GM21360 (cell line): Measurements from ENCODE around the gene SMAD2.

Experiments
- ATAC-seq: cut with Tn5 transposase; IDR thresholded peaks from one replicate; pipeline ENCODE4 v1.9.1; 2021; ENCODE audit warnings: mild to moderate bottlenecking, moderate library complexity; ENCODE audit not compliant: unreplicated experiment

Gene SMAD2

DNA sequence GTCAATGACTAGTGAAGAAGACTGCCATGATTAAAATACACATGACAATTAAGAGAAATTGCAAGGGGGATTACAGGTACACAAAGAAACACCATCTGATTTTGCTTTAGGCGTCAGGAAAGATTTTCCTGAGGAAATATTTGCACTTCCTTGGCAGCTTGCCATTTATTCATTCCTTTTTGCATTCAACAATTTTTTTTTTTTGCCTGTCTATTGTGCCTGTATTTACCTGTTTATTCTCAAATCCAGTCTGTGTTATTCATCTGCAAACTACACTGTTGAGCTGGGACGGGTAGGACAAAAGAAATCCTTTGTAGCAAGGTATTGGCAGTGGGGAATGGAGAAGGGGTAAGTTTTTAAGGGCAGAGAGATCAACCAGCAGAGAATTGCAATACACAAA, 31.8 kb downstream of the SMAD2 start:
- ATAC-seq, result no peak

DNA sequence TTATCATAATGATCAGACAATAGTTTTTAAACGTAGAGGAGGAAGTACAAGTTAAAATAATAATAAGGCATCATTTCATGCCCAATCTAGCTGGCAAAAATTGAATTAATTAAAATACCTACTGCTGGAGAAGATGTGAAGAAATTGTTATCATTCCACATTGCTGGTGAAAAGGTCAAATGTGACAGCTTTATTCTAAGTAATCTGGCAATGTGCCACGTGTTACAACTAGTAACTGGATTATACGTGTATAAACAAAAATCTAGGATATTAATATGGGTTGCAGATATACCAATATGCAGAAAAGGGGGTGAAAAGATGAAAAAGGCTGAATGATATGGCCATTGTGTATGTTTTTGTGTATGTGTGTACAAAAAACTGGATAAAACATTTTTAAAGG, 32.4 kb downstream of the SMAD2 start:
- no peak for ATAC-seq

DNA sequence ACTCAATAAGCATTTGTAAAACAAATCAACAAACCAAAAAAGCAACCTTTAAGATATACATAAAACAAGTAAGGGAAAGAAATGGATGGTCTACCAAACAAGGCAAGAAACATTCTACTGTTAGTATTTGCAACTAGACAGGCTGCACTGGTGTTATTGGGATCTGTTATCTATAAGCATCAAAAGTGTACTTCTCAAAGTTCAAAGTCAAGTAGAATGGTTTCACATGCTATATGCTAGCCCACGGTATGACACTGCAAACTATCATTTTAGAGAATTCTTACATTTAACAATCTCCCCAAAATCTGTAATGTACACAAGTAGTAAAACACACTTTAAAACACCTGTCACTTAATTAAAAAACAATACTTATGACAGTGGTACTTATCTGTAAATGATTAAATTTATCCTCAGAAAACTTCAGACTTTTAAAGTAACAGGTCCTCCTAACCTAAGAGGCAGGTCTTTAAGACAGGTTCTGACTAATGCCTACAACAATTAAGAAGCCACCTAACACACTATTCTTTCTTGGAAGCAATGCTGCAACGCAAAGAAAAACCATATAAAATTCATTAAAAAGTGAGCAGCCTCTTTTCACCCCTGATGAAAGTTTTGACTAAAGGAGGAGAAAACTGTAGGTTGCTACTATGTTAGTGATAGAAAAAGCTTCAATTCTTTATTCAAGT, 34.8 kb downstream of the SMAD2 start:
- no peak for ATAC-seq

DNA sequence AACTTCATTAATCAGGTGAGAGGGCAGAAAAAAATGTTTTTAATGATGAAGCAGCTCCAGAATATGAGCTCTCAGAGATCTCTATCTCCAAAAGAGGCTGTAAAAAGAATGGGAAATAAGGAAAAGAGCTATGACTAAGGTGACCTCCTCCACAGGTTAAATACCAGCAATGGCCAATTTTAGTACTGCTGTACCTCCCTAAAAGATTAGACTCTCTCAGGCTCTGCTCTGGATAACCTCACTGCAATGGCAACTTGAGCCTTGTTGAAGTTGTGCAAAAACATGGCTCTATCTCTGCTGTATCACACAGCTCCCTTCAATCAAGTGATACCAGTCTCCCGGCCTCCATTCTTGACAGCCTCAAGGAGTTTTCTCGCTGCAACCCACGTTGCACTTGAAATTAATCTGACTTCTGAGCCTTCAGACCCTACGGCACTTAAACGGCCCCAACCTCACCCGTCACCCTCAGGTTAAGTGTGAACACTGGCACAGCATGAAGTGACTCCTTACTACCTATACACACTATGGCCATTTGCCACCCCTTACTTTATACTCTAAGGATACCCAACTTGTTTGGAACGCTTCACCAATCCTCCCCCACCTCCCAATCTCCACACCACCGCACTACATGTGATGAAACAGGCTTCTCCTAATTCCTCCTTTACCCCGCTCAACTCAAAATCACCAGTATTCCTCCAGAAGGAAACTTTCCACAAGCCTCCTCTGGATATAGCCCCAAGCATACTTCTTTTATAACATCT, 36.3 kb downstream of the SMAD2 start:
- no peak for ATAC-seq

DNA sequence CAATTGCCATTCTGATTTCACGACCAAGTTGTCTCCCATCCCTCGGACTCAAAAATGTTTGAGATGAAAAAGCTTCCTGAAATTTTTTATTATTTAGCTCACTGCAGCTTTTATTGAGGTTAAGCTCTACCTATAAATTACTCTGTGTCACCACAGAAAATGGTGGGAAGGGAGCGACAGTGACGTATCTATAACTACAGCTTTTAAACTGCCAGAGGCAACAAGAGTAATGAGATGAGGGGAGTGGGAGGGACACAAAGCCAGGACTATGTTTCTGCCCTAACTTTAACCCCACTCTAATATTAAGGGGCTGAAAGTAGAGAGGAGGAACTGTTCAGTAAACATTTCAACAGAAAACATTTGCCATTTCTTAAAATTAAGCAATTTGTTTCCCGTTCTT, 37.4 kb downstream of the SMAD2 start:
- ATAC-seq, result no peak

DNA sequence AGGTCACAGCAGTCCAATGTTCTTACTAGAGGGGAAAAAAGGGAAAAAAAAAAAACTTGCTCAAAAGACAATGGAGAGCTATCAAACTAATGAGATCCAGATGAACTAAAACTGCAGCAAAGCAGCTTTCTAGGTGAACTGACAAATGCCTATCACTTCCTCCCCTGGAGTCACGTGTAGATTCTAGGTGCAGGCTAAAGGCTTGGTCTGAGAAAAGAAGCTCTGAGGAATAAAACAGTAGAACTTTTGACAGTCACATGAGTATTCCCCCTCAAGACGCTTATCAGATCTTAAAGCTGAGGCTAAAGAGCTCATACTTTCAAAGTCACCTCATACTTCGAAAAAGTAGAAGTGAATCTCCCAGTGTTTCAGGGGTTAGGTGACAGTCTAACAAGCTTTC, 42.3 kb downstream of the SMAD2 start:
- ATAC-seq, result no peak

DNA sequence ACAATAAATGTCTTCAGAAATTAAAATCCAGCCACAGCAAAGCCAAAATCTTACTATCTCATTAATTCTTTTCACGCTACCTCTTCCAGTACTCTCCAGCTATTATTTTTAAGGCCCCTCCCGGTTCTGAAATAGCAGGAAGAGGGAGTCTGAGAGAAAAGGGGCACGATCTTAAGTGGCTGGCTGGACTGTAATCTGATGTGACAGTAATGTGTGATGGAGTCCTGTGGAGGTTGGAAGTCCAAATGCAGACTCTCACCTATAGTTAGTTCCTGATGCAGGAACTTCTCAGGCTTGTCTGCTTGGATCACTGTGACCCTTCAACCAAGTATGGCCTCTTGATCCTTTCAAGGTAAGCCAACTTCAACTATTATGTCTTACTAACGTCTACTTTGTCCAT, 43.2 kb downstream of the SMAD2 start:
- ATAC-seq, result no peak

DNA sequence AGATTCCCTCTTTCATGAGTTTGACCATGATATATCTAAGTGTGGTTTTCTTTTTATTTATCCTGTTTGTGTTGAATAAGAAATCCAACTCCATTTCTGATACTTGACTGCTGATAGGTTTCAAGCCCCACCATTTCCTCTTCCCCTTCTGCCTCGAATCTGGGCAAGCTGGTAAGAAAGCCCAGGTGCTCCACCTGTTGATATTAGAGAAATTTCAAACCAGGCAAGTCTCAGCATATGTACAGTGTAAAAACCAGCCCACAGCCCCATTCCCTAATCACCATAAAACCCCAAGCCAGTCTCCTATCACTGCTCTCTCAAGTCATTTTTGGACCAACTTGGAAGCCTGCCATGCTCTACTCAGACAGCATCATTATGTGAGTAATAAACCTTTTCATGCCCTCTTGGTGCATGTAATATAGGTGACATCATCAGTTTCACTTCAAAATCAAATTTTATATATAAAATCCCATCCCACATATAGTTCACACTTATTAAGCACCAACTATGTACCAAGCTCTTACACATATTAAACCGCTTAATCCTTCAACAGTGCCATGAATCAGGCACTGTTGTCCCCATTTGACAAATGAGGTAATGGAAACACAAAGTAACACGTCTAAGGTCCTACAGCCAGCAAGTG, 46.6 kb downstream of the SMAD2 start:
- ATAC-seq, result no peak

DNA sequence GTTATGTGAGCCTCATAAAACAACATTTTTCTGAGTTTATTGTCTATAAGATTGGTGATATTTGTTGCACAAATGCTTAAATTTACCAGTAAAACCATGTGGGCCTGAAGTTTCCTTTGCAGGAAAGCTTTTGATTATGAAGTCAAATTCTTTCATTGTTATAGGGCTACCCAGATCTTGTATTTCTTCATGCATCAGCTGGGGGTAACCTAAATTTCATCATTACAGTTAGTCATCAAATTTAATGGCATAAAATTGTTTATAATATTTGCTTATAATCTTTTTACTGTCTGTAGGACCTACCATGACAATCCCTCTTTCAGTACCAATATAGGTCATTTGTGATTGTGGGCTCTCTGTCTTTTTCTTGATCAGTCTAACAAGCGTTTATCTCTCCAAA, 47.8 kb downstream of the SMAD2 start:
- no peak for ATAC-seq

DNA sequence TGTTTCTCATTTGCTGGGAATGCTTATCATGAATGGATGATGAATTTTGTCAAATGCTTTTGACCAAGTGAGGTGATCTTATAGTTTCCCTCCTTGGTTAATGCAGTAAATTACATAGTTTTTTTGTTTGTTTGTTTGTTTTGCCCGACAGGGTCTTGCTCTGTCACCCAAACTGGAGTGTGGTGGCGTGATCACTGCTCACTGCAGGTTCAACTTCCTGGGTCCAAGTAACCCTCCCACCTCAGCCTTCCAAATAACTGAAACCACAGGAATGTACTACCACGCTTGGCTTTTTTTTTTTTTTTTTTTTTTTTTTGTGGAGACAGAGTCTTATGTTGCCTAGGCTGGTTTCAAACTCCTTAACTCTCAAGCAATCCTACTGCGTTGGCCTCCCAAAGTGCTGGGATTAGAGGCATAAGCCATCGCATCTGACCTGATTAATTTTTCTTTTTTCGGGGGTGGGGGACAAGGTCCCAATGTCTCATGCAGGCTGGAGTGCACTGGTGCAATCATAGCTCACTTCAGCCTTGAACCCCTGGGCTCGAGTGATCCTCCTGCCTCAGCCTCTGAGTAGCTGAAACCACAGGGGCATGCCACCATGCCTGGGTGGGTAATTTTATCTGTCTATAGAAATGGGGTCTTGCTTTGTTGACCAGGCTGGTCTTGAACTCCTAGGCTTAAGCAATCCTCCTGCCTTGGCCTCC, 48.6 kb downstream of the SMAD2 start:
- ATAC-seq, result no peak

DNA sequence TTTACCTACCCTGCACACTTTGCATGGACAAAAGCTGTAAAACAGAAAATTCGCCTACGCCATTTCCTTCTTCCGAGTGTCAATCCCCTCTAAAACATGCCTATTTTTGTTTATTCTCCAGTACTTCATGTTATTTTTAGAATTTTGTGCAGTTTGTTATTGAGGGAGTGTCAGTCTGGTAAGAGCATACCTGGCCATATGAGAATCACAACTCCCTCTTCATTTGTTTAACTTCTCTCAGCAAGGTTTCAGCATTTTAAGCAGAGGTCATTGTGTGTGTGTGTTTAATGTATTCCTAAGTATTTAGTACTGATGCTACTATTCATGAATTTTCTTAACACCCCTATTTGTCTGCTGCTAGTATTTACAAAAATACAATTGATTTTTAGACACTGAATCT, 49.4 kb downstream of the SMAD2 start:
- no peak for ATAC-seq

DNA sequence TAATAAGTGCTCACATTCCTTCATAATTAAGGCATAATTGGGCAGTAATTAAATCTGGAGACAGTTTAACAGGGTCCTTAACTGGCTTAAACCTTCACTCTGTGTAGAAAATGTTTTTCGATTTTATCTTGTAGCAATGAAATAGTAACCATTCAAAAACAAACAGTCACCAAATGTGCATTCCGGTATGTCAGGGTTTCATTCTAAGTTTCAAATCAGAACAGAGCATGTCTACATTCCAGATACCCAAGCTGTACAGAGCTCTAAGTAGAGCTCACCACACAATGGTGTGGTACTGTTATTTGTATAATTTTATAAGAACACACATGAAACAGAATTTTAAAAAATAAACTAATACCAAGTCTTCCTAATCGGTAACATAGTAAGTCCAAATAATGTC, 52.6 kb downstream of the SMAD2 start:
- no peak for ATAC-seq

DNA sequence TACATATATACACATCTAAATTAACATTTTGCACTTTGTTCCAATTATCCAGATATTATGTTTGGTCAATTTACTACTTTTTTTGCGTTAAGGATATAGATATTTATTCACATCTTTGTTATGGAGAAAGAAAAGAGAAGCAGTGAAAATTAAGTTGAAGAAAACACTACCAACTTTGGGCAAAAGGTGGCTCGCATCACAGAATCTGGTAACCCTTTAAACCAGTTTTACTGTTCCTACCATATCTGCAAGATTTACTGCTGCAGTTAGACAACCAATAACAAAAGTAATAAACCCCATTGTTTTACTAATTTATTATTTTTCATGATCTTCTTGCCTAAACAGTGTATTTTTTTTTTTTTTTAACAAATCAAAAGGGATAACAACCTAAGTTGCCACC, 53.6 kb downstream of the SMAD2 start:
- ATAC-seq, result no peak

DNA sequence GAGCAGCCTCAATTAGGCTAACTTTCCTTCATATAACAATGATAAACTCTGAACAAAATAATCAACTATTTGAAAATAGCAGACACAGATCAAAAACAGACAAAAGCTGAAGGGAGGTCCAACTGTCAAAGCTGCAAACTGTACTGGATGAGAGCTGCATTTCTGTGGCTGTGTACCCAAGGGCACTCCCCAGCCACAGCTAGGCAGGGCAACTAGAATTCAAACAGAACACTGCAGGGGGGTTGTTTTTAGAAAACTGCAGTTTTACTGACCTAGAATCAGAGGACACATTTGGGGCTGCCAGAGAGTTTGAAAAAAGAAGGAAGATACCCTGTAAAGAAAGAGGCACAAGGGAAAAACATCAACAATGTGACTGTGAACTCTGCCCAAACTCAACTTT, 56.8 kb downstream of the SMAD2 start:
- no peak for ATAC-seq

DNA sequence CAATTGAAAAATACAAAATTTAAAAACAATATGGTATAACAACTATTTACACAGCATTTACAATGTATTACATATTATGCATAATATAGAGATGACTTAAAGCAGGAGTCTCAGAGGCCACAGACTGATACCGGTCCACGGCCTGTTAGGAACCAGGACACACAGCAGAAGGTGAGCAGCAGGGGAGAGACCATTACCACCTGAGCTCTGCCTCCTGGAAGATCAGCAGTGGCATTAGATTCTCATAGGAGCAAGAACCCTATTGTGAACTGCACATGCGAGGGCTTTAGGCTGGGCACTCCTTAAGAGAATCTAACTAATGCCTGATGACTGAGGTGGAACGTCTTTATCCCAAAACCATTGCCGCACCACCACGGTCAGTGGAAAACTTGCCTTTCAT, 58.0 kb downstream of the SMAD2 start:
- no peak for ATAC-seq

DNA sequence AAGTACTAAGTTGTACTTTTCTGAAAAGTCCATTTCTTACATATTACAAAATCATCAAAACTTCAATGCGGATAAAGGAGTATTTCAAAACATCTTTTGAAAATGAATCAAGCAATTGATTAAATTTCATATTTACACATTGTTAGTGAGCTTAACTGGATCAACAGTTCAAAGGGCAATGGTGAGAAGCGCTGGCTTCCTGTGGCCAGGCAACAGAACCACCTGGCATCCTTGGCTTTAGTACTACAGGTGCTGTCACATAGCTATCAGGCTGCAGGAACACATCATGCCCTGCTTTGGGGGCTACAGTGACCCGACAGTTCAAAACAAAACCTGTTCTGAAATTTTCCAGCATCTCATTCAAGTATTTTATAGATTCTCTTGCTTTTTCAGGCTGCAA, 59.2 kb downstream of the SMAD2 start:
- ATAC-seq, result no peak

DNA sequence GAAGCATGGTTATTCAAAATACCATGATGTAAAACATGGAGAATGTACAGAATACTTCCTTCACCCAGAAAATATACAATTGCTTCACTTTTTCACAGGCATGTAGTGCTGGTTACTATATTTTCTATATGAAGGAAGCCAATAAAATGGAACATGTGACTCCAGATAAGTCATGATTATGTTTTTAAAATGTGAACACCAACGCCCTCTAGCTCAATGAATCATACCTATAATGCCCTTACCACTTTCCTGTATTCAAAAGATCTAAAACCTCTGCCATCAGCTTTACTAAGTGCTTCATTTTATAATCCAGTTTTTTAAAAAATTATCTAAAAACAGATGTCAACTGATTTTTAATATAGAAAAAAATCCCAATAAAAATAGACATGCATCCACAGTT, 59.9 kb downstream of the SMAD2 start:
- no peak for ATAC-seq

DNA sequence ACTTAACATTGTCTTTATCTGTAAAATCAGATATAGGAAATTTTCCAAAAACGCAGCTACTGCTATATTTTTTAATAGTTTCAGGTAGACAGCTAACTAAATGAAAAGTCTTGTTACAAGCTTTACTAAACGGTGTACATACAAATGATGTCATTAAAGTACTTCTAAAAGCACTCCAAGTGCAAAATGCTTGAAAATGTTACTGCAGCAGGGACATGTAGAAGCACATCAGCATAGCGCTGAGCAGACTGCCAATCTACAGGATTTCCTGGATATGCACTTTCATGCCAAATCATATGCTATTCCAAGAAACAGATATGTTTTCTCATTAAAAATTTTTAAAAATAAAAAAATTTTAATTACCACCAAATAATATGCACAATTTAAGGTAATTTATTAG, 61.7 kb downstream of the SMAD2 start:
- no peak for ATAC-seq

DNA sequence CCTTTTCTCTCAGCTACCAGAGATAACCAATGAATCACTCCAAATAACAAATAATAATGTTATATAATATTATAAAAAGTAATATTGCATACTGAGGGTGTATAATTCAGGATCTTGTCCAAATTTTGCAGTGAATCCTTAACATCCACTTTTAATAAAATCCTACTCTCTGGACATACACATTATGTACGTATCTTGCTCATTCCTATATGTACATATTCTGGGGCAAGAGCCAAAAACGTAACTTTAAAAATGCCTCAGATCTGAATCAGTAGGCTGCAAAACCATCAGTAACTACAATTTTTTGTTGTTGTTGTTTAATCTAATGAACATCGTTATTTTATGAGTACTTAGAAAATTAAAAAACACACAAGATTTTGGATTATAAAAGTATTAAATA, 65.3 kb downstream of the SMAD2 start:
- ATAC-seq, result no peak

DNA sequence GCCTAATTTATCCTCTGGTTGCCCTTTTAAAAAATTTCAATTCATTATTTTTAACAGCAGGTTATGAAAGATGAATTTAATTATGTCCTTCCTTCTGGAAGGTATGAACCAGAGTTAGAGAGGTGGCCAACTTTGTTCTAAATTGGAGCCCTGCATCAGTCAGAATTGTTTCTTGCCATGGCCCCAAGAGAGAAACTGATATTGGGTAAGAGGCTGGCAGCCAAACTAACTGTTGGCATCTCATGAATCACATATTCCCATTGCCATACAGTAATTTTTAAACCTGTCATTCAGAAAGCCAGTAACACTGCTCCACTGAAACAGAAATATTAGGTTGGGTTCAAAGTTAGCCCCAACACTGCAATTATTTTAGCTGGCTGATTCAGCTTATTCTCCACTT, 67.4 kb downstream of the SMAD2 start:
- no peak for ATAC-seq

DNA sequence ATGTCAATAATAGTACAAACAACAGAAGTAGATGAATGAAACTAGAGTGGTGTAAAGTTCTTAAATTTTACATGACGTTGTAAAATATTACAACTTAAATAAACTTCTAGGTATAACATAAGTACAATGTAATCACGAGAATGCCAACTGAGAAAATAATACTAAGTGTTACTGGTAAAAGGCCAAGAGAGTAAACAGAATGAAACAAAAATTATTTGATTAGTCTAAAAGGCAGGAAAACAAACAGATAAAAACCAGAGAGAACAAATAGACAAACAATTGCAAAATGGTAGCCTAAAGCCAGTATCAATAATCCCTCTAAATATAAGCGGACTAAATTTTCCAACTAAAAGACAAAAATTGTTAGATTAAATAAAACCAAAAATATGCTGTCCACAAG, 71.9 kb downstream of the SMAD2 start:
- ATAC-seq, result no peak

DNA sequence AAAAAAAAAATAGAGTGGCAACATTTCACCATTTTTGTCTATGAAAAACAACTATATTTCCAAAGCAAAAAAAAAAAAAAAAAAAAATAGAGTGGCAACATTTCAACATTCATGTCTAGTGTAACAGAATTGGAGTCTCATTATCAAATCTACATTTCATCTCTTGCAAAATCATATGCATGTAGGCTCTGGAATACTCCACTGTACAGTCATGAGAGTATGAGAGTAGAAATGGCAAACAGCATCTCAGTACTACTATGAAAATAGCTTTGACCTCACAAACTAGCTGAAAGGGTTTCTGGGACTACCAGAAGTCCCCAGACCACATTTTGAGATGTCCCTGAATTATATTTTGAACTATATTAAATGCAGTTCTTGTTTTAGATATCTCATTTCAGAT, 82.8 kb downstream of the SMAD2 start:
- ATAC-seq, result no peak
